Amygdala (tissue), 56 donors: ENCODE data around the gene PDE6C.

ENCODE experiments used
- DNase-seq, 56 donors: peaks; one replicate each; lab custom pipeline; 2025; lab: John Stamatoyannopoulos, UW

PDE6C gene

DNA sequence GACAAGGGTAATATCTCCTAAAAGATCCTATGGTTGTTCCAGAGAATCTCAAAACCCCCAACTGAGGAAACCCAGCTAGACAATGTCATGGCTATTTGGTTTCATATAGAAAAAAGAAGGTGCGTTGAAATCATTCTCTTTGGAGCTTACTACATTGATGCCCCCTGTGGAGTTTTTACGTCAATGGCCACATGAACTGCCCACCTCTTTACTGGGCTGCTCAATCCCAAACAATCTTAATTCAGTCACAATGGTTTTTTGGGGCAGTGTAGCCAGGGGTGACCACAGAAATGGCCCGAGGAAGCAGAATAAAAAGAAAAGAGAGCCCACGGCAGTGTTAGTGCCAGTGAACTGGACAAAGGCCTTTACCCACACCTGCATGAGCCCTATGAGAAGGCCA is 19.1 kb upstream of the PDE6C start:
- DNase-seq: no peak

DNA sequence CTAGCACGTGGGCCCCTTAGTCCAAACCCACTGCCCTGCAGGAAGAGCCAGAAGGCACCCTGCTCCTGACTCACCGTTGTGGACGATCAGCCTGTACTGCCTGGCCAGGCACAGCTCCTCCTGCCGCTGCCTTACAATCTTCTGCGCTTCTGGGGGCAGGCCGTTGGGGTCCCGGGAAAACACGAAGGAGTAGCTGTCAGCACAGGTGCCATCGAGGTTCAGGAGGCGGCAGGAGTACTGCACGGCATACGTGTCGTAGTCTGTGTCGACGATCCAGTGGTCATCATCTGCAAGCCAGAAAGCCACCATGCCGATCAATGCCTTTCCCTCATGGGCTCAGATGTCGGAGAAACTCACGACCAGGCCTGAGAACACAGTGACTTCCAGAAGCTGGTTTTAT is 18.6 kb upstream of the PDE6C start:
- no peak for DNase-seq

DNA sequence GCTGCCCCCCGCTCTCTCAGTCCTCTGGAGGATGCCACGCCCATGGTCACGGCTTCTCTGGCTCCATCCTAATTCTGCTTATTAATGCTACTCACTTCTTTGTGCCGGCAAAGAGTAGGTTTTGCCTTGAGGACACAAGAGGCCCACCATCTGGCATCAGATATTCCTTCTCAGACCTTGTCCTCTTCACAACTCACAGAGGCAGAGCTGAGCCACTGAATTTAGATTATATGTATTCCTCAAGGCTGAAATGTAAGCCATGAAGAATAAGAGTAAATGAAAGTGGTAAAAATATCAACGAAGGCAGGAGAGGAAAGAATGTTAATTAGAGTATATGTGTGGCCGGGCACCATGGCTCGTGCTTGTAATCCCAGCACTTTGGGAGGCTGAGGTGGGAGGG is 17.8 kb upstream of the PDE6C start:
- no peak for DNase-seq

DNA sequence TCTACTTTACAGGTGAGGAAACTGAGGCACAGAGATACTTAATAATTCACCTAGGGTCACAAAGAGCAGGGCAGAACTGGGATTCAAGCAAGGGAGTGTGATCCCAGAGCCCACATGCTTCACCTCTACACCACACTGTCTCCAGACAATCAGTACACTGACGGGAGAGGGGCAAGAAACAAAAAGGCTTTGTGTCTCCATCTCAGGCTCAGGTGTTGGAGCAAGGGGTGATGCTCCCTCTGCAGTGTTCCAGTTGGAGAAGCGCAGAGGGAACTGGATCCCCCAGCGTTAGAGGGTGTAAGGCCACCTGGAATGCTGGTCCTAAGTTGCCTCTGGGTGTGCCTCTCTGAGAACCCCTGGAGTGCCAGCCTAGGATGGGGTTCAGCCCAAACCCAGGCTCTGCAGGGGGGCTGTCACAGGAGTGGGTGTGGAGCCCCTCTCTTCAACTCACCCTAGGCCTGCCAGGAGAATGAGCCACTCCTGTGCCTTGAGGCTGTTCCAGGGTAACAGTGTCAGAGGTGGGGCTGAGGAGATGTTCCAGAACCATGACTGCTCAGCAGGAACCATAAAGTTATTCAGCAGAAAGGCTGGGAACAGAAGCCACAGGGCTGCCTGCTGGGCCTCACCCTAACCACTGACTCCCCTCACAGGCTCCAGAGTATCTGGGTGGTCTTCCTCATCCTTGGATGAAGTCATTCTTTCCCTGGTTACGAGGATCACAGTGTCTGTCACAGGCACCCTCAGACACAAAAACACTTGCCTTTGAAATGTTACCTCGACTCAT is 16.8 kb upstream of the PDE6C start:
- DNase-seq: no peak

DNA sequence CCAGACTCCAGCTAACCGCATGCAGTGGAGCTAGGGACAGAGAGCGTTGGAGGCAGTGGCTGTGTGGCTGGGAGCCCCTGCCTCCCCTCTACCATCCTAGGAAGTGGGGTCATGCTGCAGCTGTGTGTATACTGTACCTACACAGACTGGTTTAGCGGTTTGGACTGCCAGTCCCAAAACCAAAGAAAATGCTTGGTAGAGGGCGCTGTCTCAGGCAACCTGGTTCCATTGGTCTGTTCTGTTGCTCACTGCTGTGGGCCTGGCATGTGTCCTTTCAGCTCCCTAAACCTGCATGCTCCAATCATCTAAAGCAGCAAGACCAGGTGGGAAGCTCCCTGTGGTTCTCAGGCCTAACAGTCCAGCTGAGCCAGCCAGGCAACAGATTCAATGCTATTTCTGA is 15.8 kb upstream of the PDE6C start:
- no peak for DNase-seq

DNA sequence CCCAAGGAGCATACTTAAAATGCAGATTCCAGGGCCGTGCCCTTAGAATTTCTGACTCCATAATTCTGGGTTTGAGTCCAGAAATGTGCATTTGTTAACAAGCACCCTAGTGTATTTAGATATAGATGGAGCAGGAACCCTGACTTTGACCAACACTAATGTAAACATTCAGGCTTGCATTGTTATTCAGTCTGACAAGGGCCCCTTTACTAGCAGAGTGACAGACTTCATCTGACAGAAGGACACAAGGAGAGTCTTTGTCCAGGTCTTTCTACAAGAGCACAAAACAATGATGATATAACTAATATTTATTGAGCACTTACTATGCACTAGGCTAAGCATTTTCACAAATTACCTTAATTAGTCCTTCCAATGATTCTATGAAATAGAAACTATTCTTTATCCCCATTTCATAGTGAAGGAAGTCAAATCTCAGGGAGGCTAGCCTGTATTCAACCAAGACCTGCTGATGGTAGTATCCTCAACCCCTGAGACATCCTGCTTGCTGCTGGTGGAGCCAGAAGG is 15.2 kb upstream of the PDE6C start:
- DNase-seq: no peak

DNA sequence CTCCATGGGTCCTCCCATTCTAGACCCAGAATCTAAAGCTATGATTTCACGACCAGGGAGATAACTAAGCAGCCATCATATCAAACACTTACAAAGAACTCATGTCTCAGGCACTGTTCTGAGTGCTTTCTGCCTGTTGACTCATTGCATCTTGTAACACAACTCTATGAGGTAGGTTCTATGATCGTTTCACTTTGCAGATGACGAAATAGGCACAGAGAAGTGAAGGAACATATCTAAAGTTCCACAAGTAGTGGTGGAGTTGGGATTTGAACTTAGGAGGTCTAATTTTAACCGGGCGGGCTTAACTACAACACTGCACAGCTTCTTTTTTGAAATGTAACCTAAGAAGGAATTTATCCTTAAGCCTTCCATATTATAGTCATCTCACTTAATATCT is 14.2 kb upstream of the PDE6C start:
- DNase-seq: no peak

DNA sequence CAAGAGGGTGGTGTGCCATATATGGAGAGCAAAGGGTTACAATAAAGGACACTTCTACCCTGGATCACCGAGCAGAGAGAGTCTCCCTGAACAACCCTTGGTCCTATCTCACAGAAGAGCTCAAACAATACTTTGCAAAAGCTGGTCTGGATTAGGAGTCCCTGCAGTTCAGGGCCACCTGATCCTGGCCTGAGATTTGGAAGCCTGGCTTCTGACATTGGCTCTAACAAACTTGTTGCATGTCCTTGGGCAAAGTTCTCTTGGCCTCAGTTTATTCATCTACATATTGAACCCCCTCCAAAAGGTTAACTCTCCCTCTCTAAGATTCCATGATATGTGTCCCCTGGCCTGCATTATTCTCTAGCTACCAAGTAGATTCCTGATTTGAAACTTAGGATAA is 13.0 kb upstream of the PDE6C start:
- DNase-seq: no peak

DNA sequence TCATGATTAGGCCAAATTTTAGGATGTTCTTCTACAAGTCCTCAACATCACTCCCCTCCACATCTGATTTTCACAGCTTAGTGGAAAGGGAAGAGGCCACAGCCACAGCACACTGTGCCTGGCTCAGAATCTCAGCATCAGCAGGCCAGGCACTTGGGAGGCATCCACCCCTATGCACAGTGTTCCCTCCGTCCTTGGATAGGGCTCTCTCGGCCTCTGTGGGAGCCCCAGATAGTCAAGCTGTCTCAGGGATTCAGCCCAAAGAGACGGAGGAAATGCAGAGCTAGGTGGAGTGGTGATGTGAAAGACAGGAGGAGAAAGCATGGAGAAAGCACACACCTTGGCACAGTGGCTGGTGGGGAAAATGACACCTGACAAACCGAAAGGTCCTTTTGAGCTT is 12.6 kb upstream of the PDE6C start:
- no peak for DNase-seq

DNA sequence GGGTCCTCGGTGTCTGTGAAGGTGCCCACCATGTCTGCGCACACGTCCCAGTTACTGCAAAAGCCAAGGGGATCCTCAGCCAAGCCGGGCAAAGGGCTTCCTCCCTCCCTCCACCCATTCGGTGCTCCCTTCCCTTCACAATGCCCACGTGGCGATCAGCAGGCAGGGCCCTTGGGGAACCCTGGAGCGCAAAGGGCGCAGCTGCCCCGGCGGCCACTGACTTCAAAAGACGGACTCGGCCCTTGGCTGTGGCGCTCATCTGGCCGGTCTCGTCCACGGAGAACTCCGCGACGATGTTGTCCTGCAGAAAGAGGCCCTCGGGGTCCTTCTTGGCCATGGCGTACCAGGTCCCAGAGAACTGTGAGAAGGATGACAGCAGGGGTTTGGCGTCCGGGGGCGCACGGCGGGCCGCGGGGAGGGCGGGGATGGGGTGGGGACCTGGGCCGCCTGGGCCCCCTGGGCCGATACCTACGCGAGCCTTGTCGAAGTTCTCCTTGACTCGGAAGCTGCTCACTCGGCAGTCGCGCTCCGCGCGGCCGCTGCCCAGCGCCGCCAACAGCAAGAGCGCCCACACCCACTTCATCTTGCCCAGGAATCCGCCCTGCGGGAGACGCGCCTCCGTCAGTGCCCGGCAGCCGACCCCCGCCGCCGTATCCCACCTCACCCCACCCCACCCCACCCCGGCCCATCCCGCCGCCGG is 11.7 kb upstream of the PDE6C start:
- peak in 4 of 56 donors; percentile 10 to 61 (median 18) for DNase-seq

DNA sequence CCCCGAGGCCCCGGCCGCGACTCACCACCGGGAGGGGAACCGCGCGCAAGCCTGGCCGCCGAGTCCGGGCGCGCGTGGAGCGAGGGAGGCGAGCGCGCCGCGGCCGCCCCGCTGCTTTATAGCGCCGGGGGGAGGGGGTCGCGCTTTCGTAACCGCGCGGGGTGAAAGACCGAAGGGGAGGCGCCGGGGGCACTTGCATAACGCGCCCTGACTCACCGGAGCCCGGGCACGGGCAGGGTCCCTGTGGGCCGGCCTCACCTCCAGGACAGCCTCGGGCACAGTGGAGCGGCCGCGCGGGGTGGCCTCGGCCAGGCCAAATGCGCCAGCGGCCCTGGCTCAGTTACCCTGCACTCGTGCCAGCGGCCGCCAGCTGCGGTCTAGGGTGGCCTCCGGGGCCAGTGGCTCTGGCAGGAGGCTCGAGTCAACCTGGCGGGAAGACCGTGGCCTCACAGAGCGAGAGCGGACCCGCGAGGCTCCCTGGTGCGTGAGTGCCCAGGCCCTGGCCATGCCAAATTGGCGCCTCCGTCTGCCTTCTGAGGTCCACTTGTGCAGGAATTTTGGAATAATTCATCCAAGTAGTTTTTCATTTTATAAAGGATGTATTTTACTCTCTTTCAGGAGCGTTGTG is 11.1 kb upstream of the PDE6C start, which contains the start of gene RBP4:
RBP4 (minus strand) TSS at position 90 of the 628 bp plus-strand sequence. CDS start 207 bp downstream, outside the sequence.
- peak in 4 of 56 donors; percentile 6 to 61 (median 14) for DNase-seq

DNA sequence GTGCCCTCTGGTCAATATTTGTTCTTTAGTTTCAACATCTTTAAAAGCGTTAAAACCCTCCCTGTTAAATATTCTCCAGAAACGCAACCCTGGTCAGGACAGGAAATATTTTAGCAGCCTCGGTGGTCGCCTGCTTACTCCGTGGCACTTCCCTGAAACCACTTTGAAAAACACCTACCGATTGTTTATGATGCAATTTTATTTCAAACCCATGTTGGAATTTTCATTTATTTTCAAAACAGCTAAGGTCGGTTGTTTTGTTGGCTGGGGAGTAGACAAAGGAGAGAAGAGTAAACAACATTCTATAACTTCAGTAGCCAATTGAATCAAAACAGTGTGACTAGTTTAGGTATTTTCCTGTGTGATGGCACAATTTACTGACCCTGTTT is 10.6 kb upstream of the PDE6C start:
- no peak for DNase-seq

DNA sequence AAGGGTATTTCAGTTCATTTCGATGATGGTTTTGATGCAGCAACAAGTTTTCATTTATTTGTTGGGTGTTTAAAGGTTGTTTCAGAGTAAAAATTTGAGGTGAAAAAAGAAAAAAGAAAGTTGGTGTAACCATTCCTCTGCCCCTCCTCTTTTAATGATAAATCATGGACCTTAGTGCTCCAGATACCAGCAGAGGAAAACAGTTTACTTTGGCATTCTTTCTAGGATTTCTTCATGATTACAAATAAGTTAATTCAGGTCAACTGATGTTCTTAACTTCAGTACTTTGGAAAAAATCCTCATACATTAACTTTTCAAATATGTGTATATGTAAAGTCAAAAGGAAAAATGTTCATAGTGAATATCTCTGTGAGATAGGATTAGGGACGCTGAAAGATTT is 9.3 kb upstream of the PDE6C start:
- DNase-seq: no peak

DNA sequence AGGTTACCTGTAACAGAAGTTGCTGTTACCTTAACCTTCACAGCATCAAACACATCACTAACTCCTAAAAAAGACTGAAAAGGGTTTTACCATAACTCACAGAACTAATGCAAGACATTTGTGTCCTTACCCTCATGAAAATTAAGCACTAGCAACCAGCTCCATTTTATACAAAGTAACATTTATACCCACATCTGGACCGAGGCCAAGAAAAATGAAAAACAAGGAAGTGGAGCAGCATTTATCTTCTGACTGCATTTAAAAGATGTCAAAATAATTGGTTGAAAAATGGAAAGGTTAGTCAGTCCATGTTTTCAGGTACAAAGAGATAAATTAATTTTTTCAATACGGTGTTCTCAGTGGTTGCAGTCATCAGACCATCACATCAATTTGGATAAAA is 8.2 kb upstream of the PDE6C start:
- DNase-seq: no peak

DNA sequence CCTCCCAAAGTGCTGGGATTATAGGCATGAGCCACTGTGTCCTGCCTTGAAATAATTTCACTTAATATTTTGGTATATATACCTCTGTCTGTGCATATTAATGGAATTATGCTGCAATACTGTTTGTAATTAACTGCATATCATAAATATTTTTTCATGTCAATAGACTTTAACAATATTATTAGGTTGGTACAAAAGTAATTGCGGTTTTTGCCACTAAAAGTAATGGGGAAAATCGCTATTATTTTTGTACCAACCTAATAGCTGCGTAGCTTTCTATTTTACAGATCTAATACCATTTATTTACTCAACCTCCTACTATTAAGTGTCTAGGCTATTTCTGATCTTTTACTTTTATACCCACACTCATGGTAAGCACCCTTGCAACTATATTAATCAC is 3.9 kb upstream of the PDE6C start:
- DNase-seq: no peak

DNA sequence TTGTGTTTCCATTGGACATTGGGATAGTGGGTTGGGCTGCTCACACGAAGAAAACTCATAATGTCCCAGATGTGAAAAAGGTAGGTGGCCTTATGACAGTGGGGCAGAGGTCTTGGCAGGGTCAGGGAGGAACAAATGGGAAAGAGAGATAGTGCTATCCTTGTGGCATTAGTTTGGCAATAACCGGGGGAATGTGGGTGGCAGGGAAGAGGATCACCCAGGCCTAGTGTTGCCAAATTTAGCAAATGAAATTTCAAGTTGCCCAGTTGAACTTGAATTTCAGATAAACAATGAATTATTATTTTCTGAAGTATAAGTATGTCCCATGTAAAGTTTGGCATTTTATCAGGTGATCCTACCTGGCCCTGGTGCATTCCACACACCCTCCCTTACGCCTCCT is 789 bp downstream of the PDE6C start:
- no peak for DNase-seq

DNA sequence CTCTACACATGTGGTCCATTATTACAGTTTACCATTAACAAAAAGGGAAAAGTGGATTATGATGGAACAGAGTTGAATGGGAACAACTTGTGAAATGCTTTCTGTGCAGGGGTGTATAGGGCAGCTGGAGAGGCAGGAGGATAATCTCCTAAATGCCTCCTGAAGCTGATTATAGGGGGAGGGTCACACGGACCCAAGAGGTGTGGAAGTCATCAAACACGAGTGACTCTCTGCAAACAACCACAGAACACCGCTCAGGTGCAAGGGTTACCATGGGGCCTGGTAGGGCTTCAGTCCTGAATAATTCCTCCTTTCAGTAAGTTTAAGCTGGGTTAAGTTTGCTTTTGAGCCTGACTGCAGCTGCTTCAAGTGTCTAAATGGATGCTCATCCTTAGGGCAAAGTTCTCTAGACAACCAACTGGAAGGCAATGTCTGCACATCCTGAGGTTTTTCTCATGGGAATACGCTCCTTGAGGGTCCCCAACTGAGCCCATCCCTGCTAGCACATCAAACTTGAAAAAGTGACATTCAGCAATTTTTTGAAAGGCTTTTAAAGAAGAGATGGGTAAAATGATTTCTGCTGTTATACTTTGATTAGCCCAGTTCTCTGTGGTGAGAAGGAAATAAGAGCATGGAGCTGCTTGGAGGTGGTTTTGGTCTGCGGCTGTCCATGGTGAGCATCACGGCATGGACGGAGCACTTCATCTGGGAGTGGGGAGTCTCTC is 1.9 kb downstream of the PDE6C start:
- no peak for DNase-seq

DNA sequence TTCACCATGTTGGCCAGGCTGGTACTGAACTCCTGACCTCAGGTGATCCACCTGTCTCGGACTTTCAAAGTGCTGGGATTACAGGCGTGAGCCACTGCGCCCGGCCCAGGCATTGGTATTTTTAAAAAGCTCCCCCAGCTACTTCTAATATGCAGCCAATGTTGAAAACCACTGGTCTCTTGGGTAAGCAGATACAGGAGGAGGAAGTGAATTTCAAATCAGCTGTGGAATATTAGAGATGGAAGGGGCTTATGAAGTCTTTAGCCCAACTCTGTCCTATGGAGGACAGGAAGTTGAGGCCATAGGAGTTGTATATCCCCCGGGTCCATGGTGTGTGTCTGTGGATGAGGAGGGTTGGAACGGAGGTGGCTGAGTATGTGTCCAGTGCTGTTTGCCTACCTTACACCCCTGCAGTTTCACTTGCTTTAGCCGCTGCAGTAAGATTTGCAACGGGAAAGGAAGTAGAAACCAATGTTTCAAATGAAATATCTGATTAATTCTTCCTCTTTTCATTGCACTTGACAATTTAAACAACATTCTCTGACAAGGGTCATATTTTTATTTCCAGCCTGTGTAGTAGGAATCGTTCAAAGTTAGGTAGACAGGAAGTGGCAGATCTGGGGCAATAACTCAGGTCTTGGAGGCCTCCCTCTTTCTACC is 3.4 kb downstream of the PDE6C start:
- DNase-seq: no peak

DNA sequence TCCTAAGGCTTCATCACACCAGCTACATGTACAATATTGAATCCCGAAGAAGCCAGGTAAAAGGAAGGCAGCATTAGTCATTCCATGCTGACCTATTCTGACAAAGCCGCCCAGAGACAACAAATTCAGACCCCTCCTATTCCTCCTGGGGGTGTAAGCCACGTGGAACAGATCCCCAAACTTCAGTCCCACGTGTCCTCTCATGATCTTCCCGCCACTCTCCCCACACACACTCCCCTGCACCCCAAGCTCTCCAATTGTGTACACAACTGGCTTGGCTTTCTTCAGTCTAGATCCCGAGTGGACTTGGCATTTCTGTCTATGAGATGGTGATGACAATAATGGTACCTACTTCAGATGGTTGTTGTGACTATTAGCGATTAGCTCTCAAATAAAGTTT is 8.6 kb downstream of the PDE6C start:
- no peak for DNase-seq

DNA sequence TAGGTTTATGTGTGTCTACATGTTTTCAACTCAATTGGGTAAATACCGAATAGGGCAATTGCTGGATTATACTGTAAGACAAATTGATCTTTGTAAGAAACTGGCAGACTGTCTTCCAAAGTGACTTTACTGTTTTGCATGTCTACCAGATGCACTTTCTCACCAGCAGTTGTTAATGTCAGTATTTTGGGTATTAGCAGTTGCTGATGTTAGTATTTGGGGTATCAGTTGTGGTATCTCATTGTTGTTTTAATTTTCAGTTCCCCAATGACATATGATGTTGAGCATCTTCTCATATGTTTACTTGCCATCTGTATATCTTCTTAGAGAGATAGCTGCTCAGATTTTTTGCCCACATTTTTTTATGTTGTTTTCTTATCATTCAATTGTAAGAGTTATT is 10.6 kb downstream of the PDE6C start:
- no peak for DNase-seq
